Neural progenitor cell (in vitro differentiated cells): ENCODE measurements around the gene RARS1.

Experiments
- EZH2phosphoT487 ChIP-seq: fragments of 200-600 bp; sonication (generic); IDR thresholded peaks from 2 replicates; pipeline ENCODE4 v1.6.1; 2017; ENCODE audit warnings: antibody characterized with exemption
- TF ChIP-seq, protein P1 (sequence below): fragments of 200-600 bp; sonication (generic); IDR thresholded peaks from 2 replicates; pipeline ENCODE4 v1.5.1; 2017; ENCODE audit warnings: antibody characterized with exemption, mild to moderate bottlenecking

DNA sequence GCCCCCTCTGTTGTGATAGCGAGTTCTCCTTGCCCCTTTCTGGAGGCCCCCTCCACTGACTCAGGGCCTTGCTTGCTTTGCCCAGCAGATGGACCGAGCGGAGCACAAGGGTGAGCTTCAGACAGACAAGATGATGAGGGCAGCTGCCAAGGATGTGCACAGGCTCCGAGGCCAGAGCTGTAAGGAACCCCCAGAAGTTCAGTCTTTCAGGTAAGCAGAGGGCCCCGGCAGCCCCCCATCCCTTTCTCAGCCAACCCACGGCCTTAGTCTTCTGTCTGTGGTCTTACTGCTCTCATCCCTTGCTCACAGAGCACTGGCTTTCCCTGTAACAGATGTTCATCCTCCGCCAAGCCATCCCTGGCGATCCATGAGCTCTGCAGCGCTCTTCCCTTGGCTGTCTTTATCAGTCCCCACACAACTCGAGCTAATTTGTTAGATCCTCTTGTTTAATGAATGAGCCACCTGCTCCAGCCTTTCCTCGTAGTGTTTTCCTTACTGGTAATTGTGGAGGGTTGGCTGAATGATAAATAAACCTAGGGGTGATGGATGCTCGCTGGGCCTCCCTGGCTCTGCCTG, 18.4 kb upstream of the RARS1 start:
- TF ChIP-seq, protein P1, sequence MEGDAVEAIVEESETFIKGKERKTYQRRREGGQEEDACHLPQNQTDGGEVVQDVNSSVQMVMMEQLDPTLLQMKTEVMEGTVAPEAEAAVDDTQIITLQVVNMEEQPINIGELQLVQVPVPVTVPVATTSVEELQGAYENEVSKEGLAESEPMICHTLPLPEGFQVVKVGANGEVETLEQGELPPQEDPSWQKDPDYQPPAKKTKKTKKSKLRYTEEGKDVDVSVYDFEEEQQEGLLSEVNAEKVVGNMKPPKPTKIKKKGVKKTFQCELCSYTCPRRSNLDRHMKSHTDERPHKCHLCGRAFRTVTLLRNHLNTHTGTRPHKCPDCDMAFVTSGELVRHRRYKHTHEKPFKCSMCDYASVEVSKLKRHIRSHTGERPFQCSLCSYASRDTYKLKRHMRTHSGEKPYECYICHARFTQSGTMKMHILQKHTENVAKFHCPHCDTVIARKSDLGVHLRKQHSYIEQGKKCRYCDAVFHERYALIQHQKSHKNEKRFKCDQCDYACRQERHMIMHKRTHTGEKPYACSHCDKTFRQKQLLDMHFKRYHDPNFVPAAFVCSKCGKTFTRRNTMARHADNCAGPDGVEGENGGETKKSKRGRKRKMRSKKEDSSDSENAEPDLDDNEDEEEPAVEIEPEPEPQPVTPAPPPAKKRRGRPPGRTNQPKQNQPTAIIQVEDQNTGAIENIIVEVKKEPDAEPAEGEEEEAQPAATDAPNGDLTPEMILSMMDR, result no peak
- TF ChIP-seq EZH2phosphoT487, result no peak
